HG03095 (cell line): ENCODE results near the gene SULT1C2.
"Not testable (repeated sequence)": the region's sequence is repeated elsewhere in the genome, so short reads cannot be mapped to it uniquely, and the experiment has no call there.

Experiments
- ATAC-seq: cut with Tn5 transposase; IDR thresholded peaks from one replicate; pipeline ENCODE4 v1.9.1; 2021; ENCODE audit warnings: moderate library complexity; ENCODE audit not compliant: unreplicated experiment

Gene SULT1C2

DNA sequence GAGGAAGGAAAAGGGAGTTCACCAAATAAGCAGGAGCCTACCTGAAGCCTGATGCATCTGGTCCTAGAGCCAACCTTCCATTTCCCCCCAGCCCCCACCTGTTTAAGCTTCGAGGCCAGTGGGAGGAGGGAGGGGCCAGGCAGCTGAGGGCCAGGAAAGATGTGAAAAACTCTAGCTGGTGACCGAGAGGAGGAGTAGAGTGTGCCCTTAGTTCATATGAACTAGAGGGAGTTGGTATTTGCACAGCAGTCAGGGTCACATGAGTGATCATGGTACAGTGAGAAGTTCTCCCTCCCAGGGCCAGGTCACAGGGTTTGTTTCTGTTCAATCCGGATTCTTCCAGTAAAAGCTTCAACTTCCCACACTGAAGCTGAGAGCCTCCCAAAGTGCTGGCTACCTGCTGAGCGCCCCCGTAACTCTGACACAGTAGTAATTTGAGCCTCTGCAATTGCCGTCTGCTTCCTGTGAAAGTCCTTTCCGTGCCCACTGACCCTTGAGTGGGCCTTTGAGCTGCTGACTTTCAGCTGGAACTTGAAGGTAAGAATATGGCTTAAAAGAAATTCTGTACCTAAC lies at the start of gene SULT1C2:
Gene SULT1C2, plus strand, starts transcription at position 362 of the 573 bp plus-strand sequence. CDS start 4,773 bp downstream, outside the sequence.
- ATAC-seq: no peak

GRCh38 chr2:108239786-108240185 lies 48.9 kb upstream of the SULT1C2 start, which contains the start of gene SULT1C3:
Gene SULT1C3 (plus strand): TSS chr2:108239968. CDS start chr2:108247195, 7,227 bp downstream.
- ATAC-seq: no peak

GRCh38 chr2:108240966-108241365 lies 47.7 kb upstream of the SULT1C2 start:
- ATAC-seq: no peak

DNA sequence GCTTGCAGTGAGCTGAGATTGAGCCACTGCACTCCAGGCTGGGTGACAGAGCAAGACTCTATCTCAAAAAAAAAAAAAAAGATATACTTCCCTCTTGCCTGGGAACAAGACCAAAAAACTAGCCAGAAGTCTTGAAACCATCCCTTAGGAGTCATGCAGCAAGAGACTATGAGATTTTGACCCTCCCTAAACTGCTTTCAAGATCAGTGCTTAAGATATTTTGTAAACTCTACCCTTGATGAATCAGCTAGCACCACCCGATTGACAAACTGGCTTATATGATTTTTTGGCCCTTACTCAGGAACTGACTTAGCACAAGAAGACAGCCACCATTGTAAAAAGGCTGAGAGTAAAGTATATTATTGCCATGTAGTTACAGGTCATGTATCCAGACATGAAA lies 45.1 kb upstream of the SULT1C2 start:
- ATAC-seq: no peak

- ATAC-seq: no peak
Observed at GRCh38 chr2:108244667-108245414, 43.9 kb upstream of the SULT1C2 start.

DNA sequence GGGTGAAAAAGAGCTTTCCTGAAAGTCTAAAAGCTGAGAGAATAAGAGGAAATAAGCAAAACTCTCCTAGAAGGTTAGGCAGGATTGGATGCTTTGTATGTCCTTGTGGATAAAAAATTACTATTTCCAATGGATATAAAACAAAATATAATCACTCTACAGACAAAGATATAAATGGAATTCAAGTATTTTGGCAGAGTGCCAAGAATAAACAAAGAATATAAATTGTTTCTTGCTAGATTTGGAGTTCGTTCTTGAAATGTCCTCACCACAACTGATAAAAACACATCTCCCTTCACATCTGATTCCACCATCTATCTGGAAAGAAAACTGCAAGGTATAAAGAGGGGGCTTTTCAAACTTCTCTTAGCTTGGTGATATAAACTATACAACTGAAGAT lies 35.6 kb upstream of the SULT1C2 start:
- no peak for ATAC-seq

GRCh38 chr2:108257757-108258331 lies 30.9 kb upstream of the SULT1C2 start:
- no peak for ATAC-seq

- ATAC-seq: no peak
Observed at GRCh38 chr2:108260773-108261172, 27.9 kb upstream of the SULT1C2 start.

- ATAC-seq: no peak
Observed at GRCh38 chr2:108262036-108262435, 26.7 kb upstream of the SULT1C2 start.

DNA sequence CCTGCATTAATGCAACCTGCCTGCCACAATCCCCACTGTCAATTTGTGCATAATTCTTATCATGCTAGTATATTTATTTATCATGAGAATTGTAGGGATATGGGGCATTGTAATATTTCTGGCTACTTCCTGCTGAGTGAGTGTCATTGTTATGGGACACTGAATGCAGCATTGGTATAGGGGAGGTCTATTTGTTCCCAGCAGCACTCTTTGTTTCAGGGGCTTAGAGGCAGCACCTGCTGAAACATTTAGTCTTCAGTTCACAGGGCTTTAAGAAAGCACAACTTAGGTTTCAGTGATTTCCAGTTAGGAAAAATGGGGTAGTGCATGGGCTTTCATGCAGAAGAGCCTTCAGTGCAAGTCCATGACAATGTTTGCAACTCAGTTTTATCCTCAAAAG lies 25.3 kb upstream of the SULT1C2 start:
- ATAC-seq: no peak

- ATAC-seq: no peak
Observed at GRCh38 chr2:108266218-108266617, 22.5 kb upstream of the SULT1C2 start.

- no peak for ATAC-seq
Observed at GRCh38 chr2:108267101-108267500, 21.6 kb upstream of the SULT1C2 start.

- ATAC-seq: no peak
Observed at GRCh38 chr2:108268001-108268400, 20.7 kb upstream of the SULT1C2 start.

- no peak for ATAC-seq
Observed at GRCh38 chr2:108270346-108270745, 18.3 kb upstream of the SULT1C2 start.

DNA sequence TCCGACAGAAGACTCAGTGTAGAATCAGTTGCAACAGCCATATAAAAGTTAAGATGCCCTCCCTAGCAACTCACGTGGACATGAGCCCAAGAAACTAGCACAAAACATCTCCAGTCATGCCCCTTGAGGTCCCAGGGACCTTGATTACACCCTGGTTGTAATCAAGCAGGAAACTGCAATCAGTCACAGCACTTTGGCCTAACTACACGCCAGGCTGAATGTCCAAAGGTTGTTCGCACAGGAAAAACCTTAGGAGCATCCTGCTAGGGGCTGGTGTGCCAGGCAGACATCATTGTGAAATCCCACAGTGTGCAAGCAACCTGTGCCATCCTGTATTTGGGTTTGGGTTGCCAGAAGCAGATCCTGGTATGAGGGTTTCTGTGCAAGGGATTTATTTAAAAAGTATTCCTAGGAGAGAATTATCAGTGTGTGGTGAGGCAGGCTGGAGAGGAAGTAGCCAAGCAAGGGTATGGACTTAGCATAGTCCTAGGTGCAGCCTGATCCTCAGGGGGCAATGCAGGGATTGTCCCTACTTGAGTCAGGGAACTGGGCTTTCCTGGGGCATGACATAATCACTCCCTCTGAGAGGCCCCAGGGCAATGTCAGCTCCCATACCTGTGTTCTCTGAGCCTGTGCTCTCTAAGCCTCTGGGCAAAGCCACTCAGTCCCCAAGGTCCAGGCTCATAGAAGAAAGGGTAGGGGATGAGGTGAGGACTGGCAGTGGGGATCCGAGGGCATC lies 17.8 kb upstream of the SULT1C2 start:
- no peak for ATAC-seq

- no peak for ATAC-seq
Observed at GRCh38 chr2:108271691-108272253, 16.9 kb upstream of the SULT1C2 start.

DNA sequence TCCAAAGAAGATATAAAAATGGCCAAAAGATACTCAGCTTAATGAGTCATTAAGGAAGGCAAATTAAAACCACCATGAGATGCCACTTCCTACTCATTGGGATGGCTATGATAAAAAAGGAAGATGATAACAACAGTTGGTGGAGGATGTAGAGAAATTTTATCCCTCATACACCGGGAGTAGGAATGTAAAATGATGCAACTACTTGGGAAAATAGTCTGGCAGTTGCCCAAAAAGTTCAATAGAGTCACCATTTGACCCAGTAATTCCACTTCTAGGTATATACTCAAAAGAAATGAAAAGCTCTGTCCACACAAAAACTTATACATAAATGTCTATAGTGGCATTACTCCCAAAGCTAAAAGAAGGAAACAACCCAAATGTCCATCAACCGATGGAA lies 10.1 kb upstream of the SULT1C2 start:
- no peak for ATAC-seq

DNA sequence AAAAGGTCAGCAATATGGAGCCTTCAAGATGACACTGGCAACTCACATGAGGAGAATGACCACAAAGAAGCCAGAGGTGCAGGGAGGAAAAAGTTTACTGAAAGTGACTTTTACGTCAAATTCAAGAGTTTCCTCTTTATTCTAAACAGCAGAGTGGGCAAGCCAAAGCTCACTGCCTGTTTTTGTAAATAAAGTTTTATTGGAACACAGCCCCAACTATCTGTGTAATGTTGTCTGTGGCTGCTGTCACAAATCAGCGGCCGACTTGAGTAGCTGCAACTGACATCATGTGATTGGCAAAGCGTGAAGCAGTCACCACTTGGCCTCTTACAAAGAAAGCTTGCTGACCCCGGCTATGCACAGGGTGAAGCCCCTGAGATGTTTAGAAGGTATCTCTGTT lies 9.2 kb upstream of the SULT1C2 start:
- ATAC-seq: no peak

GRCh38 chr2:108280466-108280865 lies 8.2 kb upstream of the SULT1C2 start:
- ATAC-seq: no peak

GRCh38 chr2:108284566-108284965 lies 4.1 kb upstream of the SULT1C2 start:
- ATAC-seq: not testable (repeated sequence)

DNA sequence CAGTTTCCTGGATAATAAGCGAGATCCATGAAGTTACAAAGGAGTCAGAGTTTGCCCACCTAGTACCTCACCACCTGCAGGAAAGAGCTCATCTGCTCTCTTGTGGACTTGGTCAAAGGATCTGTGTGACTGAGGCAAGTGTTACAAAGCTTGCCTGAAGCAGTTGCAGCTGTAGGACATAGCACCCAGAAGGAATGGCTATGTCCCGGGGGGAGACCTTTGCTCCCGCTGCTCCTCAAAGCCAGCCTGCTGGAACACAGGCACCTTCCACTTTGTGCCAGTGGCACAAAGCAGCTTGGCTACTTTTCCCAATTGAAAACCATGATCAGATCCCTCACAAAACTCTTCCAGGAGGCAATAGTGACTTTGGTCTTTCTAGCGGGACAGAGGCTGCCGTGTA lies 3.1 kb upstream of the SULT1C2 start:
- no peak for ATAC-seq
